ENCODE results near the gene IL4R. TPM values are rescaled to one million over a fixed set of nuclear protein-coding genes. Genes with fewer than 3 reads are reported as not detected.
"Not testable (repeated sequence)": the region's sequence is repeated elsewhere in the genome, so short reads cannot be mapped to it uniquely, and the experiment has no call there.

Gene IL4R
- polyA plus RNA-seq, 2 donors = 51.1 to 60.0 TPM

GRCh38 chr16:27394516-27394915 is 80.7 kb downstream of the IL4R start:
- no peak overlapping the region for H3K4me3 ChIP-seq (ENCODE audit: low read depth in 1 of 2, low read length in 2 of 2)
- no peaks in the 10 kb centered on the region for H3K4me1 ChIP-seq (ENCODE audit: control insufficient read depth in 2 of 2, insufficient read depth in 2 of 2, low read length in 1 of 2)
- H3K27ac ChIP-seq (ENCODE audit: low read depth in 2 of 2, low read length in 1 of 2) = no peak overlapping the region
- H3K27me3 ChIP-seq (ENCODE audit: control insufficient read depth in 1 of 2, insufficient read depth in 2 of 2, low read length in 2 of 2) = no peaks in the 10 kb centered on the region
- no peaks in the 10 kb centered on the region for H3K9me3 ChIP-seq (ENCODE audit: control insufficient read depth in 2 of 2, insufficient read depth in 1 of 2, low read depth in 1 of 2, low read length in 1 of 2)
- no peaks in the 10 kb centered on the region for H3K36me3 ChIP-seq (ENCODE audit: control insufficient read depth in 2 of 2, insufficient read depth in 2 of 2, low read length in 1 of 2)

GRCh38 chr16:27398341-27398893 is 84.6 kb downstream of the IL4R start:
- H3K4me3 ChIP-seq (ENCODE audit: low read depth in 1 of 2, low read length in 2 of 2); H3K27ac ChIP-seq (ENCODE audit: low read depth in 2 of 2, low read length in 1 of 2); H3K36me3 ChIP-seq (ENCODE audit: control insufficient read depth in 2 of 2, insufficient read depth in 2 of 2, low read length in 1 of 2); H3K27me3 ChIP-seq (ENCODE audit: control insufficient read depth in 1 of 2, insufficient read depth in 2 of 2, low read length in 2 of 2); H3K9me3 ChIP-seq (ENCODE audit: control insufficient read depth in 2 of 2, insufficient read depth in 1 of 2, low read depth in 1 of 2, low read length in 1 of 2); H3K4me1 ChIP-seq (ENCODE audit: control insufficient read depth in 2 of 2, insufficient read depth in 2 of 2, low read length in 1 of 2): not testable (repeated sequence)
- 85% methylated on average over 15 of the region's 15 CpGs for WGBS, 2 donors

DNA sequence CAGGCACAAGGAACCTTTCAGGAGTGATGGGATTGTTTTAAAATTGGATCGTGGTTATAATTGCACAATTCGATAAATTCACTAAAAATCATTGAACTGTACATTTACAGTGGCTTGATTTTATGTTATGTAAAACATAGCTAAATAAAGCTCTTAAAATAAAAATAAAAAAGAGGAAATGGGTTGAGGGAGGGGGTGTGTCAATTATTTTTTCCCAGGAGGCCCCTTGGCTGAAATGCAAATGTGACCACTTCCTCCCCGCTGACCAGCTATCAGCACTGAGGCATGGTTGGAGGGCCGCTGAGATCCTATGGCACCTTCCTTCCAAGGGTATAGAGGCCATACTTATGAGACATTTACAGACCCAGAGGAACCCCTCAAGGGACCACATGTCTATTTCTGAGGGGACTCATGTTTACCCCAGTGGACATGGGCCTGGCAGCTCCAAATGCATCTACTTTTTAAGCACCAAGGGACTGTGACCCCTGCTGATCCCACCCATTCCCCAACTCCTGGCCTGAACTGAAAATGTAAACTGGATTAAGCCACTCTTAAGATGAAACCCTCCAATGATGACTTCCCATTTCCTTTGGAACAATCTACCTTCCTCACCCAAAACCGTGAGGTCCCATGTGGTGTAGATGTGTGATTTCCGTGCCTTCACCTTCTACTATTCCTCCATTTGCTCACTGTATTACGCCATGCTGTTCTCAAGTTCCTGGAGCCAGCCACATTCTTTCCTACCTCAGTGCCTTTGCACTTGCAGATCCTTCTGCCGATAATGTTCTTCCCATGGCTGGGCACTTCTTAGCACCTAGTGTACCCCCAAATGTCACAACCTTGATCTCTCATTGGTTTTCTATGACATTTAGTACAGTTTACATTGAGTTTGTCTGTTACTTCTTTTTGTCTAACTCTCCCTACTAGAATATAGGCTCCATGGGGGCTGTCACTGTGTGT is 85.4 kb downstream of the IL4R start:
- no peaks in the 10 kb centered on the region for H3K27me3 ChIP-seq (ENCODE audit: control insufficient read depth in 1 of 2, insufficient read depth in 2 of 2, low read length in 2 of 2)
- no peaks in the 10 kb centered on the region for H3K9me3 ChIP-seq (ENCODE audit: control insufficient read depth in 2 of 2, insufficient read depth in 1 of 2, low read depth in 1 of 2, low read length in 1 of 2)
- no peaks in the 10 kb centered on the region for H3K36me3 ChIP-seq (ENCODE audit: control insufficient read depth in 2 of 2, insufficient read depth in 2 of 2, low read length in 1 of 2)
- no peak overlapping the region for H3K4me3 ChIP-seq (ENCODE audit: low read depth in 1 of 2, low read length in 2 of 2)
- 84 to 86% methylated on average over 8 of the region's 8 CpGs for WGBS, 2 donors
- H3K27ac ChIP-seq (ENCODE audit: low read depth in 2 of 2, low read length in 1 of 2) = no peak overlapping the region
- peaks cover 0 to 3% of the 10 kb centered on the region in 2 donors for H3K4me1 ChIP-seq (ENCODE audit: control insufficient read depth in 2 of 2, insufficient read depth in 2 of 2, low read length in 1 of 2)

DNA sequence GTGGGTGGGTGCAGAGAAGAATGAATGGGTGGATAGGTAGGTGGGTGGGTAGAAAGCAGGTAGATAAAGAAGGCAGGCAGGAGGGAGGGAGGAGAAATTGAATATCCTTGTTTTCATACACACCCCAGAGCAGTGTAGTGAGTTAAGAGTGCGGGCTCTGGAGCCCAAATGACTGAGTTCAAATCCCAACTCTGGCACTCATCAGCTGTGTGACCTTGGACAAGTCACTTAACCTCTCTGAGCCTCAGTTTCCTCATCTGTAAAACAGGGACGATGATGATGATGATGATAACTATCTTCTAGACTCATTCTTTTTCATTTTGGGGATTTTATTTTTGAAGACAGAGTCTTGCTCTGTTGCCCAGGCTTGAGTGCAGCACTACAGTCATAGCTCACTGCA is 86.2 kb downstream of the IL4R start:
- WGBS, 2 donors = 92 to 98% methylated on average over 2 of the region's 2 CpGs
- H3K27ac ChIP-seq (ENCODE audit: low read depth in 2 of 2, low read length in 1 of 2) = no peak overlapping the region
- H3K4me3 ChIP-seq (ENCODE audit: low read depth in 1 of 2, low read length in 2 of 2) = no peak overlapping the region

GRCh38 chr16:27400751-27401620 is 87.2 kb downstream of the IL4R start:
- no peak overlapping the region for H3K27ac ChIP-seq (ENCODE audit: low read depth in 2 of 2, low read length in 1 of 2)
- no peaks in the 10 kb centered on the region for H3K36me3 ChIP-seq (ENCODE audit: control insufficient read depth in 2 of 2, insufficient read depth in 2 of 2, low read length in 1 of 2)
- WGBS, 2 donors = 41 to 42% methylated on average over 11 of the region's 11 CpGs
- H3K4me3 ChIP-seq (ENCODE audit: low read depth in 1 of 2, low read length in 2 of 2) = no peak overlapping the region
- no peaks in the 10 kb centered on the region for H3K9me3 ChIP-seq (ENCODE audit: control insufficient read depth in 2 of 2, insufficient read depth in 1 of 2, low read depth in 1 of 2, low read length in 1 of 2)
- peaks cover 0 to 3% of the 10 kb centered on the region in 2 donors for H3K4me1 ChIP-seq (ENCODE audit: control insufficient read depth in 2 of 2, insufficient read depth in 2 of 2, low read length in 1 of 2)
- no peaks in the 10 kb centered on the region for H3K27me3 ChIP-seq (ENCODE audit: control insufficient read depth in 1 of 2, insufficient read depth in 2 of 2, low read length in 2 of 2)

More for the DNA sequence above, 86.2 kb downstream of the IL4R start:
- Histone ChIP-seq H3K36me3 (ENCODE audit: control insufficient read depth in 2 of 2, insufficient read depth in 2 of 2, low read length in 1 of 2) (no peaks in the 10 kb centered on the region), H3K27me3 (ENCODE audit: control insufficient read depth in 1 of 2, insufficient read depth in 2 of 2, low read length in 2 of 2) (no peaks in the 10 kb centered on the region), H3K9me3 (ENCODE audit: control insufficient read depth in 2 of 2, insufficient read depth in 1 of 2, low read depth in 1 of 2, low read length in 1 of 2) (no peaks in the 10 kb centered on the region), H3K4me1 (ENCODE audit: control insufficient read depth in 2 of 2, insufficient read depth in 2 of 2, low read length in 1 of 2) (peaks cover 0 to 3% of the 10 kb centered on the region in 2 donors)

DNA sequence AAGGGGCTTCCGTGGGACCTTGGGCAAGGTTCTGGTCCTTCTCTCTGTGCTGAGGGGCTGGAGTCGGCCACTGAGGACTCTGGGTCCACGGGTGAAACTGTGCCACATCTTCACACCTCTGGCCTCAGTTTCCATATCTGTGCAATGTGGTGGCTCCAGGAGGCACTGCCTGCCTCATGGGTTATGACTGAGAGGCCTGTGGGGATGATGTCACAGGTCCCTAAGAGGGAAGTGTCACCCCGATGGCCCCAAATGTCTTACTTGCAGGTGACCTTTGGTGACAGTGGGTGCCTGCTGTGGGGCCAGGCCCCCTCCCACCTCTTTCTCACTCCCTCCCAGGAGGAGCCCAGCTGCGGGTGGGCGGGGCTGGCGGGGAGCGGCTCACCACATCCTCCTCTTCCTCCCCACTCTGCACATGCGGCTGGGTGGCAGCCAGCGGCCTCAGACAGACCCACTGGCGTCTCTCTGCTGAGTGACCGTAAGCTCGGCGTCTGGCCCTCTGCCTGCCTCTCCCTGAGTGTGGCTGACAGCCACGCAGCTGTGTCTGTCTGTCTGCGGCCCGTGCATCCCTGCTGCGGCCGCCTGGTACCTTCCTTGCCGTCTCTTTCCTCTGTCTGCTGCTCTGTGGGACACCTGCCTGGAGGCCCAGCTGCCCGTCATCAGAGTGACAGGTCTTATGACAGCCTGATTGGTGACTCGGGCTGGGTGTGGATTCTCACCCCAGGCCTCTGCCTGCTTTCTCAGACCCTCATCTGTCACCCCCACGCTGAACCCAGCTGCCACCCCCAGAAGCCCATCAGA is 88.2 kb downstream of the IL4R start, which contains the start of gene IL21R:
Gene IL21R (plus strand): TSS at position 407 of the 801 bp plus-strand sequence. CDS start 27,898 bp downstream, outside the sequence.
- Histone ChIP-seq H3K36me3 (ENCODE audit: control insufficient read depth in 2 of 2, insufficient read depth in 2 of 2, low read length in 1 of 2) (no peaks in the 10 kb centered on the region), H3K27me3 (ENCODE audit: control insufficient read depth in 1 of 2, insufficient read depth in 2 of 2, low read length in 2 of 2) (no peaks in the 10 kb centered on the region), H3K9me3 (ENCODE audit: control insufficient read depth in 2 of 2, insufficient read depth in 1 of 2, low read depth in 1 of 2, low read length in 1 of 2) (no peaks in the 10 kb centered on the region), H3K4me3 (ENCODE audit: low read depth in 1 of 2, low read length in 2 of 2) (peak within 1 kb of the TSS; percentile 9 to 25), H3K27ac (ENCODE audit: low read depth in 2 of 2, low read length in 1 of 2) (no peak within 1 kb of the TSS), H3K4me1 (ENCODE audit: control insufficient read depth in 2 of 2, insufficient read depth in 2 of 2, low read length in 1 of 2) (peaks cover 0 to 3% of the 10 kb centered on the region in 2 donors)
- WGBS, 2 donors = 12 to 13% methylated on average over 23 of the region's 23 CpGs

GRCh38 chr16:27402569-27402963 is 88.8 kb downstream of the IL4R start:
- H3K27me3 ChIP-seq (ENCODE audit: control insufficient read depth in 1 of 2, insufficient read depth in 2 of 2, low read length in 2 of 2) = no peaks in the 10 kb centered on the region
- peaks cover 0 to 3% of the 10 kb centered on the region in 2 donors for H3K4me1 ChIP-seq (ENCODE audit: control insufficient read depth in 2 of 2, insufficient read depth in 2 of 2, low read length in 1 of 2)
- H3K4me3 ChIP-seq (ENCODE audit: low read depth in 1 of 2, low read length in 2 of 2) = peak overlapping the region; percentile 9 to 25
- no peaks in the 10 kb centered on the region for H3K36me3 ChIP-seq (ENCODE audit: control insufficient read depth in 2 of 2, insufficient read depth in 2 of 2, low read length in 1 of 2)
- H3K9me3 ChIP-seq (ENCODE audit: control insufficient read depth in 2 of 2, insufficient read depth in 1 of 2, low read depth in 1 of 2, low read length in 1 of 2) = no peaks in the 10 kb centered on the region
- WGBS, 2 donors = 56 to 61% methylated on average over 8 of the region's 8 CpGs
- no peak overlapping the region for H3K27ac ChIP-seq (ENCODE audit: low read depth in 2 of 2, low read length in 1 of 2)

GRCh38 chr16:27402964-27403600 is 89.3 kb downstream of the IL4R start:
- Histone ChIP-seq H3K4me1 (ENCODE audit: control insufficient read depth in 2 of 2, insufficient read depth in 2 of 2, low read length in 1 of 2) (peaks cover 0 to 3% of the 10 kb centered on the region in 2 donors), H3K27ac (ENCODE audit: low read depth in 2 of 2, low read length in 1 of 2) (no peak overlapping the region), H3K9me3 (ENCODE audit: control insufficient read depth in 2 of 2, insufficient read depth in 1 of 2, low read depth in 1 of 2, low read length in 1 of 2) (no peaks in the 10 kb centered on the region), H3K27me3 (ENCODE audit: control insufficient read depth in 1 of 2, insufficient read depth in 2 of 2, low read length in 2 of 2) (no peaks in the 10 kb centered on the region), H3K4me3 (ENCODE audit: low read depth in 1 of 2, low read length in 2 of 2) (peak overlapping the region; percentile 9 to 25), H3K36me3 (ENCODE audit: control insufficient read depth in 2 of 2, insufficient read depth in 2 of 2, low read length in 1 of 2) (no peaks in the 10 kb centered on the region)
- WGBS, 2 donors = 70 to 80% methylated on average over 20 of the region's 20 CpGs

Measured in esophagus (tissue), 2 donors.